T follicular helper cell (primary cell): ENCODE measurements around the gene ABCG2.

ENCODE experiments used
- DNase-seq: peaks from one replicate; pipeline ENCODE4 v3.0.0-alpha.2; 2020; ENCODE audit warnings: low read depth

Gene ABCG2

DNA sequence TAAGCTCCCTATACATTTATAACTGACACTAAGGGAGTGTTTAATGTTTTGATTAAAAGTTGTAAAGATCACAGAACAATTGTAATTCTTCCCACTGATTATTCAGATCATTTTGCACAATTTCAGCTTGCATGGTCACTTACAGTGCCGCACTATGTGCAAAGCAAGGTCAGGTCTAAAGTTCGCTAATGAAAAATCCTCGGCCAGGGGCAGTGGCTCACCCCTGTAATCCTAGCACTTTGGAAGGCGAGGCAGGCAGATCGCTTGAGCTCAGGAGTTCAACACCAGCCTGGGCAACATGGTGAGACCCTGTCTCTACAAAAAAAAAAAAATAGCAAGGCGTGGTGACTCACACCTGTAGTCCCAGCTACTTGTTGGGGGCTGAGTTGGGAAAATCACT lies 94.0 kb downstream of the ABCG2 start:
- DNase-seq, result no peak

DNA sequence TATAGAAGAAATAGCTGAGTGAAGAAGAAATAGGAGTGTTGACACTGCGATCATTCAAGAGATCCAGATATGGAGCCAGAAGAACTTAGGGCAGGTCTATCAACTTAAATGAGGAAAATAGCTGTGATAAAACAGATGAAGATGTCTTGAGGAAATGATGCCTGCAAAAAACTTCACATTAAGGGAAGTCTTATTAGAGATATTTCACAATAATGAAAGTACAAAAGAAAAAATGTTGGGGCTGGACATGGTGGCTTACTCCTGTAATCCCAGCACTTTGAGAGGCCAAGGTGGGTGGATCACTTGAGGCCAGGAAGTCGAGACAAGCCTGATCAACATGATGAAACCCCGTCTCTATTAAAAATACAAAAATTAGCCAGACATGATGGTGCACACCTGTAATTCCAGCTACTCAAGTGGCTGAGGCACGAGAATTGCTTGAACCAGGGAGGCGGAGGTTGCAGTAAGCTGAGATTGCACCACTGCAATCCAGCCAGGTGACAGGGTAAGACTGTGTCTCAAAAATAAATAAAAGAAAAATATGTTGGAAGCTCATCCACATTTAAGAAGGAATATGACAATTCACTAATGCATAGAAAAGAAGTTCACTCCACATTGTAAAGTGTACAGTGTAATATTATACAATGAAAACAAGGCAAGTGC lies 94.7 kb downstream of the ABCG2 start:
- no peak for DNase-seq

DNA sequence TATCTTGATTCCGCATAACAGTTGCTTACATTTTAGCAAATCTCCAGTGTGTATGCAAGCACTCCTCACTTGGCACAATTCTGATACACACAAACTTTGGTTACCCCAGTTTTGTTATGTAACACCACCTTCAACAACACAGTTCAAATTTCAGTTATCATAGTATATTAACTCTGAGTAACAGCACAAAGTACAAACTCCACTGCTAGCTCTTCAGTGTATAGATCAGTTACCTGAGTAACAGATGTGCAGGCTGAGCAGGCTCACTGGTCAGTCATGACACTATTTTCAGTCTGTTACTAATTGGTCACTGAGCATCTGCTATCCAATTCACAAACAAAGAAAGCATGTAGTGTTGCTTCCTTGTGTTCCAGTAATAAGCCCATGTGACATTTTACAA lies 95.6 kb downstream of the ABCG2 start:
- no peak for DNase-seq

DNA sequence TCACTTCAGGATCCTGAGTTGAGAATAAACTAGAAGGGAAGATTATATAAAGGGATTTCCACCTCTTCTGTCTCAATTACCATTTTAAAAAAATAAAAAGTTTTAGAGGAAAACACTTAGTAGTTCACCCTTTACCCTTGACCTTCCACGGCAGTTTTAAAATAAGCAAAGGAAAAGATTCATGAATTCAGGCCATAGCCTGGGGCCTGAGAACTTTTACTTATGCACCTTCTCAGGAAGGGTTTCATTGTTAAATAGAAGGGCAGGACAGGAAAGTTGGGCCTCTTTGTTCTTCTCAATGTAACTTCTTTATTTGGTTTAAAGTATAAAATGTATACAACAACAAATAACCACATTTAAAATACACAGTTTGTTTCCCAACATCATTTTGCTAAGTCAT lies 96.1 kb downstream of the ABCG2 start:
- no peak for DNase-seq

DNA sequence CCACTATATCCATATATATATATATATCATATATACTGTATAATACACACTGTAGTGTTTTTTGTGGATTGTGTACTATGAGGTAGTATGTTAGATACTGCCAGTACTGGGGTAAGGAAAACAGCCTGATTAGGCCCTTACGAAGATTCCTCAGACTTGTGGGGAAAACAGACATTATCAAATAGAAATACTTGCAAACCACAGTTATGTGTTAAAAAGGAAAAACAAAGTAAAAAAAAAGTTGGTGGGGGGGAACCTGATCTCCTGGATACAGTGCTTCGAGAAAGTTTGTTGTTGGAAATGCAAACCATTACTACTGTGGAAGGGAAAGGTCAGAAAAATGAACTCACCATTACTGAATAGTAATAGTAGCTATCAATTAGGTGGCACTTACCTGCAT lies 98.0 kb downstream of the ABCG2 start:
- no peak for DNase-seq

DNA sequence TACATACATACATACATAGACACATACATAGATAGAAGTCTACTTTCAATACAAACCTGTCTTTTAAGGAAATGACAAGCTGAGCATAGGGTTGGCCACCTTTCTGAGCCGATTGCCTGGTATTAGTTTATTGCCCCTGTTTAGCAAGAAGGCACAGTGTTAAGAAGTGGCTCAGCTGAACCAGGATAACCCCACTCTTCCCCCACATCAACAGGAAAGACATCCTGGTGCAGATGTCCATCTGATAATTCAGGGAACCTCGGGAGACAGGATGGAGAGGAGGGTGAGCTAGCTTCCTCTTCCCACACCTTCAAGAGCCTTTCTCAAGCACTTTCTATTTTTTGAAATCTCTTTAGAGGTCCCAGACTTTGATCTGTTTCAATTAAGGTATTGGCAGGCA lies 98.7 kb downstream of the ABCG2 start:
- no peak for DNase-seq

DNA sequence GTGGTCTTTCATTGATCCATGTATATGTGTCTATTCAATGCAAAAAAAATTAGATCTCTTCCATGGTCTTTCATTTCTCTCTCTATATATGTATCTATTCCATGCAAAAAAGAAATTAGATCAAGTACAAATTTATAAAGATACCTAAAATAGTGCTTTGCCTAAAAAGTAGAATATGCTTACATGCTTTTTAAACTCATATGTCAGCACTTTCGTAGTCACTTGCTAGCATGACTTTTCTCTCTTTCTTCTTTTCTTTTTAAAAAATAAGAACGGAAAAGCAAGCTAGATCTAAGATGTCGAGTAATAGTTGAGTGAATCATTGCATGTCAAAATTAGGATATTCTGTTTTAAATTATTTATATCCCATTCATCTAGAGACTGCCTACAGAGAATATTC lies 100.1 kb downstream of the ABCG2 start:
- DNase-seq, result no peak

DNA sequence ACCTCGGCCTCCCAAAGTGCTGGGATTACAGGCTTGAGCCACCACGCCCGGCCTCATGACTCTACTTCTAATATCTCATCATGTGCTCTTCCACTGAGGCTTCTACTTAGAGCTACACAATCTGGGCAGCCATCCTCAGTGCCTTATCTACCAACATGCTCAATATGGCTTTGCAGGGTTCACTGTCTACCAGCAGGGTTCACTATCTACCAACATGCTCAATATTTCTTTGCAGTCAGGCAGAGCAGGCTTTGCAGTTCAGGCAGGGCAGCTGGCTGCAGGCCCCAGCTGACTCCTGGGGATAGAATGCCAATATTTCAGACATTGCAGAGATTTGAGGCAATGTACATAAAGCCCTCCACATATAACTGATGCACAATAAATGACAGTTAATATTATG lies 103.5 kb downstream of the ABCG2 start:
- DNase-seq, result no peak

DNA sequence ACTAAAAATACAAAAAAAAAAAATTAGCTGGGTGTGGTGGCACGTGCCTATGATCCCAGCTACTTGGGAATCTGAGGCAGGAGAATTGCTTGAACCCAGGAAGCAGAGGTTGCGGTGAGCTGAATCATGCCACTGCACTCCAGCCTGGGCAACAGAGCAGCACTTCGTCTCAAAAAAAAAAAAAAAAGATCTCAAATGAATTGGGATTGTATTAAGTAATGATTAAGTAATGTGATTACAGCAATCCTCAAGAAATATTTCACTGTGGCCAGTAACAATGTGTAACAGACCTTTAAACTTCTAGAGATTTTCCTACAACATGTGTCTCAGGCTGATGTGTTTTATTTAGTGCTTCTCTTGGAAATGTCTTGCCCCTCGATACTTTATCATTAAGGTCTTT lies 104.2 kb downstream of the ABCG2 start:
- no peak for DNase-seq

DNA sequence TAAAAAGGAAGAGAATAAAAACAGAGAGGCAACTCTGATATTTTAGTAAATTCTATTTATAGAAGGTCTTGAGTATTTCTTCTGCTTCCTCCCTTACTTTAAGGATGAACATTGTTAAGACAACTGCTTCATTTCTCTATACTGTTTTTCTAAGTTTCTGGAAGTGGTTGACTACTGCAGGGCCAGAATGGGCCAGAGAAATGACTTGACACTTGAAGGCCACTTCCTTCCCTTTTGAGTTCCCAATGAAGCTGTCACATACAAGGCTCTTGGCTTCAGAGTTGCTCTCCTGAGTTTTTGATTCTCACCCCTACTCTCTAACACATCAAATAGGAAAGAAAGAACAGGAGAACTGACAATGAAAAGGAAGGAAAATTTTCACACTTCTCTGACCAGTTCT lies 113.4 kb downstream of the ABCG2 start:
- DNase-seq, result no peak

DNA sequence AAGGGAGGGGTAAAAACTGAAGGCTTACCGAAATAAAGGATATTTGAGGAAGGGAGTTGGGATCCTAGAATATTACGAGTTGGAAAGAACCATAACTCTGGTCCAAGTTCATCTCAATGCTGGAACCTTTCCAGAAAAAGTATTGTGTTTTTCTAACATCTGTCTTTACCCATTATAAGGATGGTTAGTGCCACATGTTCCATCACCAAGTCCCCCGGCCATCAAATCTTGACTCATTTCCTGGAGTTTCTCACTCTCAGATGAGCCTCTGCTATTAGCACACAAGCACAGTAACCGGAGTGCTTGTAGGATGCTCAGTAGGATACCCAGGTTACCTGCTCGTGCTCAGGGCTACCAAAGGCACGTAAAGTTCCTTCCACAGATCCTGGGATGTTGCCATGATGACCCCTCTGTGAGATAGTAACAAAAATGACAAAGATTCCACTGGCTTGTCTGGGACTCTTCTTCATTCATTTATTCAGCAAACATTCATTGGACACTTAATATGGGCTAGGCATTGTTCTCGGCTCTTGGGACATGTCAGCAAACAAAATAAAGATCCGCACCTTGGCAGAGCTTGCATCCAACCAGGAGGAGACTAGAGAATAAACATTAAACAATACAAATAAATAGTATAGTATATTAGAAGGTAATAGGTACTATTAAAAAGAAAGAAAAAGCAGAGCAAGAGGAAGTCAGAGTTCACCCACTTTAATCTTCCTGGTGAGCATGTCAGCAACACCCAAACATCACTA lies 114.7 kb downstream of the ABCG2 start:
- no peak for DNase-seq

DNA sequence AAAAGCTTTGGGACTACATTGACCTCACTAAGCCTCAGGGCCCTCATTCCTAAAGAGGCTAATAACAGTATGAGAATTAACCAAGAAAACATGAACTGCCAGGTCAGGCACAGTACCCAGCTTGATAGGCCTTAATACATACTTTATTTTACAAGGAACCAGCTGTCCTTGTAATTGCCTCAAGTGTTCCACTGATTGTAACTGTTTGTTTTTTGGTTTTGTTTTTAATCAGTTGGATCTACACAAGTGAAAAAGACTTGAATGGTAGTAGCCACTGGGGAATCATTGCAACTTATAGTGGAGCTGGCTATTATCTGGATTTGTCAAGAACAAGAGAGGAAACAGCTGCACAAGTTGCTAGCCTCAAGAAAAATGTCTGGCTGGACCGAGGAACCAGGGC lies 115.4 kb downstream of the ABCG2 start:
- DNase-seq, result no peak

DNA sequence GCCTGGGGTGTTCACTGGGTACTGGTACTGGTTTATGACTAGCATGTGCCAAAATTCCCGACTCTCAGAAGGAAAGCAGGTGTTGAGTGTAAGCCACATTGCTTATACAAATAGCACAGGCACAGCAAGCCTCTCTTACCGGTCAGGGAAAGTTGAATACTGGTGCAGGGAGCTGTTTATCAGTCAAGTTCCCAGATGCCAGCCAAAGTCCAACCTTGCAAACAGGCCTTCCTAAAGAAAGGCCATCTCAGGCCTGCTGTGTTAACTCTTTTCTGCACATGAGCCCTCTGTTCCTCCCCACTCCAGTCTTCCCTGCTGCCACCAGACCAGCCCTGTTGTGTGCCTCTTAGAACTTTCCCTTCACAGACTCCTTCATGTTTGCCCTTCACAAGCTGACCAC lies 116.8 kb downstream of the ABCG2 start:
- no peak for DNase-seq

DNA sequence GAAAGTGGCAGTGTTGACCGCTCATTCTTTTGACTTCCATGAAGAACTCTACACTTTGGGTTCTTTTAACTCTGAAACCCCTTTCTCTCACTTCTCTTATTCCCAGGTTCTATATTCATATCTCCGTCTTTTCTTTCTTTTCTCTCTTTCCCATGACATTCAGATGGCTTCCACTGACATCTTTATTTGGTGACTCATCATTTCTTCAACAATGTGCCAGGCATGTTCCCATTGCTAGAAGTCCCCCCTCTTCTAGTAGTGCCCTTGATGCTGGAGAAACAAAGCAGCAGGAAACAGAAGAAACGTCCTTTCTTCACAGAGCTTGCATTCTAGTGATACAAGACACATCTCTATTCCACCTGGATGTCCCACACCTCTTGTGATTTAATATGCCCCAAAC lies 117.7 kb downstream of the ABCG2 start:
- no peak for DNase-seq
